SKM-1 treated with dmso at 0.1 percent for 144 hours (cell line): ENCODE data around the gene NIPAL4.

Source experiments
- DNase-seq: peaks from one replicate; lab custom pipeline; 2025; ENCODE audit not compliant: unreplicated experiment; lab: John Stamatoyannopoulos, UW

NIPAL4 gene

GRCh38 chr5:157485340-157485739 lies 25.3 kb downstream of the NIPAL4 start:
- no peak for DNase-seq

GRCh38 chr5:157485811-157486210 lies 25.8 kb downstream of the NIPAL4 start:
- no peak for DNase-seq

- DNase-seq, result no peak
Observed at GRCh38 chr5:157486221-157486681, 26.2 kb downstream of the NIPAL4 start.

- no peak for DNase-seq
Observed at GRCh38 chr5:157486861-157487260, 26.8 kb downstream of the NIPAL4 start.

GRCh38 chr5:157487358-157487757 lies 27.3 kb downstream of the NIPAL4 start:
- DNase-seq, result no peak

- DNase-seq, result no peak
Observed at GRCh38 chr5:157491471-157491995, 31.5 kb downstream of the NIPAL4 start.

GRCh38 chr5:157492886-157493285 lies 32.9 kb downstream of the NIPAL4 start:
- DNase-seq, result no peak

GRCh38 chr5:157494178-157494832 lies 34.3 kb downstream of the NIPAL4 start:
- peak; percentile 76 for DNase-seq

- no peak for DNase-seq
Observed at GRCh38 chr5:157496864-157497263, 36.9 kb downstream of the NIPAL4 start.

GRCh38 chr5:157497875-157498611 lies 38.0 kb downstream of the NIPAL4 start:
- DNase-seq, result no peak

- peak; percentile 72 for DNase-seq
Observed at GRCh38 chr5:157502143-157502647, 42.2 kb downstream of the NIPAL4 start.

- DNase-seq, result no peak
Observed at GRCh38 chr5:157504053-157504452, 44.0 kb downstream of the NIPAL4 start.

- DNase-seq, result no peak
Observed at GRCh38 chr5:157505496-157505895, 45.5 kb downstream of the NIPAL4 start.

- no peak for DNase-seq
Observed at GRCh38 chr5:157506066-157506590, 46.1 kb downstream of the NIPAL4 start.

- DNase-seq, result no peak
Observed at GRCh38 chr5:157506981-157507780, 47.2 kb downstream of the NIPAL4 start.

GRCh38 chr5:157509093-157509492 lies 49.1 kb downstream of the NIPAL4 start:
- no peak for DNase-seq

- DNase-seq, result no peak
Observed at GRCh38 chr5:157509587-157509986, 49.6 kb downstream of the NIPAL4 start.

- no peak for DNase-seq
Observed at GRCh38 chr5:157510682-157511081, 50.7 kb downstream of the NIPAL4 start.

GRCh38 chr5:157511651-157512644 lies 51.9 kb downstream of the NIPAL4 start:
- DNase-seq, result no peak

- no peak for DNase-seq
Observed at GRCh38 chr5:157513182-157513581, 53.2 kb downstream of the NIPAL4 start.
